Measurements from ENCODE around the gene SEMA3F.

The SEMA3F gene

DNA sequence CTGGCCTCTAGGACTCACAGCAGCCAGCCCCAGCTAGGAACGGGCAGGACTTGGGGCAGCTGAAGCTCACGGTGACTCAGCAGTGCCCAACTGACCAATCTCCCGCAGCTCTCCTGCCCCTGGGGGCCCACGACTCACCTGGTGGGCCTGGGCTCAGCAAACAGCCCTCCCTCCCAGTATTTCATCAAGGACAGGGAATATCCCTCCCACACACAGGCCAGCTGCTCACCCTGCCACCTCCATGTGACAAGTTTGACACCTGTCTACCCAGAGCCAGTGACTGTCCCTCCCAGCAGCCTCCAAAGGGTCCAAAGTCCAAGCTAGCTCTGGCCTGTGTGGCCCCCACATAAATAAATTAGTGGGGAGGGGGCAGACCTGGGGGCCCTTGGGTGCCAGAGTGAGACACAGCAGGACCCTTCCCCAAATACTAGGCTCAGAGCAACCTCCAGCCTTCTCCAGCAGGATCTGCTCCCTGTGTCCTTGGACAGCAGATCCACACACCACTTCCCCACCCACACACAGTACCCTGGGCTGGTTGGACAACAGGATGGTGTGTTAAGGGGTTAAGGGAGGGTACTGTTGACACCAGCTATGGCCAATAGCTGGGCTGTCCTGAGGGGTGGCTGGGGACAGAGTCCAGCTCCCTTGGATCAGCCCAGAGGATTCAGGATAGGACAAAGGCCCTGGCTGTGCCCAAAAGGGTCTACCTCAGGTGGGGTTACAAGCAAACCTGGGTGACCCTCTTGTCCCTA lies 40.6 kb downstream of the SEMA3F start:
- Mint-ChIP-seq H3K4me3 (no peak overlapping the region), H3K27me3 (peaks cover 23% of the 10 kb centered on the region), H3K36me3 (ENCODE audit: low read depth) (no peaks in the 10 kb centered on the region), H3K4me1 (ENCODE audit: low read depth) (peaks cover 16% of the 10 kb centered on the region), H3K27ac (no peak overlapping the region), H3K9me3 (no peaks in the 10 kb centered on the region)
- DNase-seq, result no peak

DNA sequence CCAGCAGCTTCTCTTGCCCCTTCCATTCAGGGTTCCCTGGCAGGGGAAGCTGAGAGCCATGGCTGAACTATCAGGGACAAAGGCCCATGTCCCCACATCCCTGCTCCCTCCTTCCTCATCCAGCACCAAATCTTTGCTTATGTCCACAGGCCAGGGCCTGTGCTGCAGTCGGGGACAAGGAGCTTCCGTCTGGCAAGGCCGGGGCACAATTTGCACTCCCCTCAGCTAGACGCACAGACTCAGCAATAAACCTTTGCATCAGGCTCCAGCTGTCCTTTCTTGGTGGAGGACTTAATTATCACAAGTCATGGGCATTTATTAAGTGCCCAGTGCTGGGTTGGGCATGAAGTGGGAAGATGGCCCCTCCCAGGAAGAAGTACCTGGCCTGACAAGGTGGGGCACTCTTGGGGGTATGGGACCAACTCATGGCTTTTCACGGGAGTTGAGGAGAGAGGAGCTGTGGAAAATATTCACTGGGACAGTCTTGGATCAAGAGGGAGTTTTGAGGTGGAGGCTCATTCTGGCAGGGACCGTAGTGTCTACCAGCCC lies 41.2 kb downstream of the SEMA3F start:
- H3K36me3 Mint-ChIP-seq (ENCODE audit: low read depth), result no peaks in the 10 kb centered on the region
- DNase-seq, result no peak
- no peak overlapping the region for H3K4me3 Mint-ChIP-seq
- H3K9me3 Mint-ChIP-seq, result no peaks in the 10 kb centered on the region
- peaks cover 29% of the 10 kb centered on the region for H3K27me3 Mint-ChIP-seq
- peaks cover 16% of the 10 kb centered on the region for H3K4me1 Mint-ChIP-seq (ENCODE audit: low read depth)
- no peak overlapping the region for H3K27ac Mint-ChIP-seq

DNA sequence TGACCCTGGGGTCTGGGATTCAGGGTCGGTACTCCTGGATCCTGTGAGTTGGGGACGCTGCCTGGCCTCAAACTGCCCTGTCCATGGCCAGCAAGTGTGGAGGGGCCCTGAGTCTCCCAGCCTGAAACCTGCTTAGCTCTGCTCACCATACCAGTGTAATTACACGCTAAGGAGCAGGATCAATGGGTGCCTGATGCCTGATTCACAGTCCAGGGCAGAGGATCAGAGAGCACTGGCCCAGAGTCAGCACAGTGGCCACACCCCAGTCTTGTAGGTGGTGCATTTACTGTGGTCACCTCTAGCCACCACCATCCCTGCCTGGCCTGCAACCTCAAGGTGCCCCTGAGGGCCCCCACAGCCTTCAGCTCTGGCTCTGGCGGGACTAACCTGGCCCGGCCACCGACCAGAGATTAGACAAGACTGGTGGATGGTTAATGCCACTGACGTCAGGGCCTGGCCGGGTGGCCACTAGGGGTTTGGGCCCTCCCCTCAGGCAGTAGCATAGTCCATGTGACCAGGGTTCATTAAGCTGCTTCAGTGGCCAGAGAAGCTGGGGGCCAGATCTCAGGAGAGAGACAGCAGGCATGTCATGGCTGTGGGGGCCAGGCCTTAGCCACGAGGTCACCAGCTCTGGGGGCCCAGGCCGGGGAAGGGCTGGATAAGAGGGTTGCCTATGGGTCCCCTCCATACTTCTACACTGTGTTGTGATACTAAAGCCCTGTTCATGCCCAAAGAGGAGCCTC lies 46.6 kb downstream of the SEMA3F start:
- Mint-ChIP-seq H3K27ac (no peak overlapping the region), H3K27me3 (peaks cover 51% of the 10 kb centered on the region), H3K4me3 (no peak overlapping the region), H3K36me3 (ENCODE audit: low read depth) (no peaks in the 10 kb centered on the region), H3K9me3 (no peaks in the 10 kb centered on the region), H3K4me1 (ENCODE audit: low read depth) (no peaks in the 10 kb centered on the region)
- DNase-seq, result no peak

DNA sequence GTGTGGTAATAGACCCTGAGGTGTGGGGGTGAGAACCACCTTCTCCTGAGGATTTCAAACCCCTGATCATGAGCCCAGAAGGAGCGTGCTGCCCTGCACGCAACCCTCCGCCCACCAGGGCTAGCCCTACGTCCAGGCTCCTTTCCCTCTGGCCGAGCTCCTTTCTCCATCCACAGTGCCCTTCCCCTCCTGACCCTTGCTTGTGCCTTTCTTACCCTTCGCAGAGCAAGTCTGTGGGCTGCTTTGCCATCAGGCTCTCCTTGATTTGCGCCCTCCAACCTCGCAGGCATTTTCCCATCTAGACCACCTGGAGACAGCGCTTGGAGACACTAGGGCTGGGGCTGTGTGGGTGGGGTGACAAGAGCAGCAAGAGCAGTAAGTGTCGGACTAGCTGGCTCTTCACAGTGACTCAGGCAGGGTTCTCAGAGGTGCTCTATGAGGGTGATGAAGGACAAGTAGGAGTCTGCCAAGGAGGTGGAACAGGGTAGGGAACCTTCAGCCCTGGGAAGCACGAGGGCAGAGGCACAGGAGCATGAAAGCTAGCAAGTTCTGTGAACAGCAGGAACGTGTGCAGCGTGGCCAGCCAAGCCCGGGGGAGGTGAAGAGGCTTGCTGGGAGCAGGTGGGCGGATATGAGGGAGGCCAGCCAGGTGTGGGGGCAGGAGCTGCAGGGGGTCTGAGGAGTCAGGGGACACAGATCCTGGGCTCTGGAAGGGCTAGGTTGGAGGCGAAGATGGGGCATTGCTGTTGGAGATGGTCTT lies 47.4 kb downstream of the SEMA3F start:
- H3K9me3 Mint-ChIP-seq, result no peaks in the 10 kb centered on the region
- H3K27me3 Mint-ChIP-seq, result peaks cover 58% of the 10 kb centered on the region
- no peaks in the 10 kb centered on the region for H3K4me1 Mint-ChIP-seq (ENCODE audit: low read depth)
- DNase-seq, result no peak
- H3K36me3 Mint-ChIP-seq (ENCODE audit: low read depth), result no peaks in the 10 kb centered on the region
- no peak overlapping the region for H3K27ac Mint-ChIP-seq
- H3K4me3 Mint-ChIP-seq, result no peak overlapping the region

DNA sequence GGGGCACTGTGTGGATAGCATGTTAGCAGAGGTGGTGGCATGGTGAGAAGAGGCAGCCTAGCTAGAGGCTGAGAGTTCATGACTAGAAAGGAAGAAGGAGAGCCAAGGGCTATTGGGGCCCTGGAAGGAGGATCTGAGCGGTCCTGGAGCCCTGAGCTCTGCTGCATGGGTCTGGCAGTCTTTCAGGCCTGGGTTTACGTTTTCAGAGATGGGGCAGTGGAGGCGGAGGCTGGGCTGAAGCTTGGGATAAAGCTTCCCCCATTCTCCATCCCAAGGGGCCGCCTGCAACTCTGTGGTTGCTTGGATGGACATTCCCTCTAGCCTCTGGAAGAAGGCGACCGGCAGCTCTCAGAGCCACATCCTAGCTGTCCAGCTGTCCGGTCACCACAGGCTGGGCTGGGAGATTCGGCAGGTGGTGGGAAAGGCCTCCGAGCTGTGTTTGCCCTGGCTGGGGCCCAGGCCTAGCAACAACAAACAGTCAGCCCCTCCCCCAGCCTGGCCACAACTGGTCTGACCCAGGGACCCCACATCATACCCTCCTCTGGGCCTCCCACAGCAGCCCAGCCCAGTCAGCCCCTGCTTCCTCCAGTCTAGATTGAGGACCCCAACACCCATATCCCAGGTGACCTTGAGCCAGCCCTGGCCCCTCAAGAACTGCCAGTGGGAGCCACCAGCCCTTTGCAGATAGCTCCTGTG lies 48.1 kb downstream of the SEMA3F start:
- Mint-ChIP-seq H3K9me3 (no peaks in the 10 kb centered on the region), H3K27me3 (peaks cover 61% of the 10 kb centered on the region), H3K4me1 (ENCODE audit: low read depth) (no peaks in the 10 kb centered on the region), H3K27ac (no peak overlapping the region), H3K36me3 (ENCODE audit: low read depth) (no peaks in the 10 kb centered on the region), H3K4me3 (no peak overlapping the region)
- DNase-seq, result no peak

DNA sequence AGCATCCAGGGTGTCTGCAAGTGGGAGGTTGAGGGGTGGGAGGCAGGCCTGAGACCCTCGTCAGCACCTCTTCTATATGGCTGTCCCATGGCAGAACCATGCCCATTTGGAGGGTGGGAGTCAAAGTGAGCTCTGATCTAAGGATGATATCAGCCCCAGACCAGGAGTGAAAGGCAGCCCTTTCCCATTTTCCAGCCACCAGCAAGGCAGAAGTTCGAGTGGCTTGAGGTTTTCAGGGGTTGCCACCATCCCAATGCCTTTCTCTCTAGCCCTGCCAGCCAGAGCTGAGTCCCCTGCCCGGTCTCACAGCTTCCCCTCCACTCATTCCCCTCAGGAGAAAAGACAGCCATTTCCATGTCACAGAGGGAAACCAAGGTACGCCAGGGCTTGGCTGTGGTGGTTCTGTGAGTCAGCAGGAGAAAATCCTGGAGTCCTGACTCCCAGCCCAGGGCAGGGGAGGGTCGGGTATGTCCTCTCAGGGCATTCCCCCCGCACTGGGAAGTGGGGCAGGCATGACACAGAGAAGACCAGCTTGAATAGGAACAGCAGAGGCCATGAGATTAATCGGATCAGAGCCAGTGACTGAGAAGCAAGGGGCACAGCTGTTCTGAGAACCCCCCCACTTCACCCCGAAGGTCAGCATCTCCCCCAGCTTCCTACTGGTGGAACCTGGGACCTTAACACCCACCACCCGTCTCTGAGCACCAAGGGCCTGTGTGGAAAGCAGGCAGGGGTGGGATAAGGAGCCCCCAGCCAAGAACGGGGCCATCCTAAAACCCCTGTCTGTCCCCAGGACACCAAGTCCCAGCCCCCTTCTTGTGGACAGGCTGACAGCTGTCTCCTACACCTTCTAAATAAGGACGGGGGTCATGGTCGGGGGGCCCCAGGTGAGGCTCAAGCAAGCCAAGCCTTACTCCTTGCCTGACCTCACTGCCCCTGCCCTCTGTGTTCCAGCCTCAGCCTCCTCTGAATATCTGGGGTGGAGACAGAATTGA lies 49.0 kb downstream of the SEMA3F start:
- no peak for DNase-seq
- H3K27me3 Mint-ChIP-seq, result peaks cover 61% of the 10 kb centered on the region
- H3K4me3 Mint-ChIP-seq, result no peak overlapping the region
- H3K27ac Mint-ChIP-seq, result no peak overlapping the region
- no peaks in the 10 kb centered on the region for H3K4me1 Mint-ChIP-seq (ENCODE audit: low read depth)
- H3K36me3 Mint-ChIP-seq (ENCODE audit: low read depth), result no peaks in the 10 kb centered on the region
- H3K9me3 Mint-ChIP-seq, result no peaks in the 10 kb centered on the region

DNA sequence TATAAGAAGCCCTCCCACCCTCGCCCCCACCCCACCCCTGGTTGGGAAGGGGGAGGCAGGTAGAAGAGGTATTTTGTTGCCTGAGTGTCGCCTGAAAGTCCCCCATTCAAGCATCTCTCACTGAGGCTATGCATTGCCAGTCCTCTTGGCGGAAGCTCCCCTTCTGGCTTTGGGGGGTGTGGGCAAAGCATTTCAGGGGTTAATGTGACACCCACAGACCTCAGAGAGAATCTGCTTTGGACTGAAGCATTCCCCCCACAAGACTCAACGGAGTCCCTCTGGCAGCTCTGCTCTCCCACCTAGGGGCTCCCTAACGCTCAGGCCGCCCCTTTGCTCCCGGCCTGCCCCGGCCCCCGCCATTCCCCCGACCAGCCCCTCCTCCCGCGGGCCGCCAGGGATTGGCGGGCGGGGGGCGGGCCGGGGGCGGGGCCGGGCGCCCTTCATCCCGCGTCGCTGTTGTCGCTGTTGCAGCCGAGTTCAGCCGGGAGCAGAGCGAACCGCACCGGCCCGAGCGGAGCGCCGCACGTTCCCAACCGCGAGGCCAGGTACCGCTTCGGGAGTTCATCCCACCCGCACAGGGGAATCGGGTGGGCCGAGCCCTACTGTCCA lies 49.8 kb downstream of the SEMA3F start, which contains the start of gene SLC38A3:
Gene SLC38A3, plus strand, starts transcription at position 468 of the 609 bp plus-strand sequence. CDS start 8,929 bp downstream, outside the sequence.
- Mint-ChIP-seq H3K4me1 (ENCODE audit: low read depth) (no peaks in the 10 kb centered on the region), H3K4me3 (peak within 1 kb of the TSS; percentile 15), H3K27me3 (peaks cover 58% of the 10 kb centered on the region), H3K9me3 (no peaks in the 10 kb centered on the region), H3K27ac (no peak within 1 kb of the TSS), H3K36me3 (ENCODE audit: low read depth) (no peaks in the 10 kb centered on the region)
- no peak for DNase-seq

DNA sequence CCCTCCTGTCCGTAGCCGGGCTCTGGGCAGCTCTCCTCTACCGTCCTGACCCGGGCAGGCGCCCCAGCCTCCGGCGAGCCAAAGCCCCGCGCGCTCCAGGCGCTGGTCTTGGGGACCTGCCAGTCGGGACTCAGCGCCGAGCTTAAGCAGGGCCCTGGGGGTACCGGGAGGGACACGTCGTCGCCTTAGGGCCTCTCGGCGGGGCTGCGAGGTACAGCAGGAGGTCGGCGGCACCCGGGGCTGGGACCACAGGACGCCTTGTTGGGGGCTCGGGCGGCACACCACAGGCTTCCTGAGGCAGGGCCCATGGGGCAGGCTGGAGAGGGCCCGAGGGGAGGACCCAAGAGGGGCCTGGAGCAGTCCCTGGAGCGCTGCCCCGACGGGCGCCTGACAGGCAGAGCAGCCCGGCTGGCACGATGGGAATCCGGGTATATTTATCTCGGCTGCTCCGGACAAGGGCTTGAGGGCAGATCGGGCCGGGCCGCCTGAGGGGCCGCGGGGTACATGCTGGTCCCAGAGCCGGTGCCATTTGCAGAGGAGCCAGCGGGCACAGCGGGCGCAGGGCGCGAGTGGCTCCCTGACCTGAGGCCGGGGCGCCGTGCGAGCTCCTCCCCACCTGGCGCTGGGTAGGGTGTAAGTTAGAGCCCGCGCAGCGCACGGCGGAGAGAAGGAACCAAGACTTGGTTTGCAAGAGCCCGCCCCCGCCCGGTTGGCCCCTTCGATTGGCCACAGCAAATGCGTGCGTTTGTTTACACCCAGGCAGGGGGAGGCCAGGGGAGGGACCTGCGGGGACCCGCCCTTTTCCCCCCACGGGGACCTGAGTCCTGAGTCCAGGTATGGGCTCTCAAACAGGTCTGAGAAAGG lies 50.5 kb downstream of the SEMA3F start:
- peak; percentile 54 for DNase-seq

DNA sequence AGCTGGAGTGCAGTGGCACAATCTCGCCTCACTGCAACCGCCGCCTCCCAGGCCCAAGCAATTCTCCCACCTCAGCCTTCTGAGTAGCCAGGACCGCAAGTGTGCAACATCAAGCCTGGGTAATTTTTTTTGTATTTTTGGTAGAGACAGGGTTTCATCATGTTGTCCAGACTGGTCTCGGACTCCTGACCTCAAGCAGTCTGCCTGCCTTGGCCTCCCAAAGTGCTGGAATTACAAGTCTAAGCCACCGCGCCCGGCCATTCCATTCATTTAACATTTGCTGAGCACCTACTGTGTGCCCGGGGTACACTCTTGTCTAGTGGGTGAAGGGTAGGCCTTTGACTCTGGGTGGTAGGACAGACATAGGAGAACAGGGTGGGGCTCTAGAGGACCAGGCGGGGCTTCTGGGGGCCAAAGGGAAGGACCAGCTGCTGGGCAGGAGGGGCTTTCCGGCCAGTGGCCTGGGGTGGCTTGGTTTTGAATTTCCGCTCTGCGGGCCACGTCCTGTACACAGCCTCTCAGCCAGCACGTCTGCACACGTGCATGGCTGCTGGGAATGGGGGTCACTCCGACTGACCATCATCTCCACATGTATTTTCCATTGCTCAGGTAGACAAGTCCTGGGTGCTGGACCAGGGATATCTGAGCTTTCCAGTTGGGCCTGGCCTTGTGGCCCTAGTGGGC lies 52.4 kb downstream of the SEMA3F start:
- H3K4me1 Mint-ChIP-seq (ENCODE audit: low read depth), result peaks cover 5% of the 10 kb centered on the region
- H3K36me3 Mint-ChIP-seq (ENCODE audit: low read depth), result no peaks in the 10 kb centered on the region
- peaks cover 45% of the 10 kb centered on the region for H3K27me3 Mint-ChIP-seq
- no peak overlapping the region for H3K27ac Mint-ChIP-seq
- no peak for DNase-seq
- H3K9me3 Mint-ChIP-seq, result no peaks in the 10 kb centered on the region
- H3K4me3 Mint-ChIP-seq, result no peak overlapping the region

More for the DNA sequence above, 50.5 kb downstream of the SEMA3F start:
- H3K36me3 Mint-ChIP-seq (ENCODE audit: low read depth), result no peaks in the 10 kb centered on the region
- H3K9me3 Mint-ChIP-seq, result no peaks in the 10 kb centered on the region
- no peak overlapping the region for H3K27ac Mint-ChIP-seq
- H3K4me1 Mint-ChIP-seq (ENCODE audit: low read depth), result no peaks in the 10 kb centered on the region
- H3K4me3 Mint-ChIP-seq, result peak overlapping the region; percentile 15
- peaks cover 57% of the 10 kb centered on the region for H3K27me3 Mint-ChIP-seq

DNA sequence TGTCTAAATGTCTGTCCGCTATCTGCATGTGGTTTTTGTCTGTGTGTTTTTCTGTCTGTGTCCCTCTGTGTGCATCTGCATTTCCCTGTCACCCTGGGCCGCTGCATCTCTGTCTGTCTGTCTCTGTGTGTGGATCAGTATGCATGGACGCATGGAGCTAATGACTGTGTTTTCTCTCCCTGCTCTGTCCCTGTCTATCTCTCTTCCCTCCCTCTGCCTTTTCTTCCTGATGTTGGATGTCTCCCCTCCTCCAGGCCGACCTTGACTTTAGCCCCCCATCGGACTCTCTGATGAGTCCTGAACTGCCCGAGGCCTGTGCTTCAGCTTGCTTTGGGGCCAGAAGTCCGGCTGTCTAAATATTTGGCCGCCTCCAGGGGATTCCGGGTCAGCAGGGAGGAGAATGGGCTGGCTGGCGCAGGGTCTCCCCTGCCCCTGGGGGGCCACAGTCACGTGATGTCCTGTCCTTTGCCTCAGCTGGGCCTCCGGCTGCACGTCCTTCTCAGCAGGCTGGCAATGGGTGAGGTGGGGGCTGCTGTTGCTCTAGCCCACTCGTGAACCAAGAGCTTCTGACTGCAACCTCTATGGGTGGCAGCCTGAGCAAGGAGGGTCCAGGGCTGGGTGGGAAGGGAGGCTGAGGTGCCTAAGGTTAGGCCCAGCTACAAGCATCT lies 53.7 kb downstream of the SEMA3F start:
- Mint-ChIP-seq H3K27ac (no peak overlapping the region), H3K9me3 (no peaks in the 10 kb centered on the region), H3K36me3 (ENCODE audit: low read depth) (no peaks in the 10 kb centered on the region), H3K4me3 (no peak overlapping the region), H3K27me3 (peaks cover 31% of the 10 kb centered on the region), H3K4me1 (ENCODE audit: low read depth) (peaks cover 5% of the 10 kb centered on the region)
- DNase-seq, result no peak

DNA sequence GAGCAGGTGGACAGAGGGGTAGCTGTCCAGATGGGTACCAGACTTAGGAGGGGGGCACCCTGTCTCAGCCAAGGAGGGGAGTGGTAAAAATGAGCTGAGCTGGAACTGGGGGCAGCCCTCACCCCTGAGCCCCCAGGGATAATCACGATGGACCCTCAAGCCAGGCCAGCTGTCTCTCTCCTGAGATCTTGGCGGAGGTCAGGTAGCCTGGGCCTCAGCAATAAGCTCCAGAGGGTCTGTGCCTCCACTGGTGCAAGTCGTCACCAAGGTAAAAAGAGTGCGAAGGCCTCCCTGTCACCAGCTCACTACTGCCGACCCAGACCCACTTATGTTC lies 55.0 kb downstream of the SEMA3F start:
- Mint-ChIP-seq H3K27ac (no peak overlapping the region), H3K9me3 (no peaks in the 10 kb centered on the region), H3K36me3 (ENCODE audit: low read depth) (no peaks in the 10 kb centered on the region), H3K4me1 (ENCODE audit: low read depth) (peaks cover 5% of the 10 kb centered on the region), H3K27me3 (peaks cover 20% of the 10 kb centered on the region), H3K4me3 (no peak overlapping the region)
- no peak for DNase-seq

Data from activated T-cell treated with anti-CD3 and anti-CD28 coated beads, Interleukin-2, amount 50 U/mL, for 24 hours (primary cell).